ENCODE measurements around the gene RNASE11.

DNA sequence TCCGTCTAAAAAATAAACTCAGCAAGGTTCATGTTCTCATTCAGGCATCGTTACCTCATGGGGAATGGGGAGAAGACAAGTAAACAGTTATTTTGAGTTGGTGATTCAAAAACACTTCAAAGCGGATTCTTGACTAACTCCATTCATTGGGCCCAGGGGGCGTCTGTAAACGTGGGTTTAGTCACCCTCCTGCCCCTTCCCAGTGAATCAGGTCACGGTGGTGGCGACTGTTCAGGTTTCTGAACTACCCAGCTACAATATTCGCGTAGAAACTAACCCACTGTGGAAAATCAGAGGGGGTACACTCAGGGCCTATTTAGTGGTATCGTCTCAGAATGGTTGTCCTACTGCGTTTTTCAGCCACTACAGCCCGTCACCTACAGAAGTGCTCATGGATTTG lies 38.5 kb upstream of the RNASE11 start:
- TF ChIP-seq POLR2A (IDR thresholded peaks at IDR 0.05; ENCODE audit: low read depth, low read length) (no peak), POLR2AphosphoS5 (IDR thresholded peaks at IDR 0.05; ENCODE audit: low read depth, low read length) (no peak), TAF1 (IDR thresholded peaks at IDR 0.05; ENCODE audit: low read depth, low read length) (no peak), POU2F2 (IDR thresholded peaks at IDR 0.05; ENCODE audit: low read depth, low read length) (no peak), PAX5 (IDR thresholded peaks at IDR 0.05; ENCODE audit: insufficient read depth, low read length, severe bottlenecking) (no peak)
